ENCODE measurements around the gene CCDC33.

Gene CCDC33

DNA sequence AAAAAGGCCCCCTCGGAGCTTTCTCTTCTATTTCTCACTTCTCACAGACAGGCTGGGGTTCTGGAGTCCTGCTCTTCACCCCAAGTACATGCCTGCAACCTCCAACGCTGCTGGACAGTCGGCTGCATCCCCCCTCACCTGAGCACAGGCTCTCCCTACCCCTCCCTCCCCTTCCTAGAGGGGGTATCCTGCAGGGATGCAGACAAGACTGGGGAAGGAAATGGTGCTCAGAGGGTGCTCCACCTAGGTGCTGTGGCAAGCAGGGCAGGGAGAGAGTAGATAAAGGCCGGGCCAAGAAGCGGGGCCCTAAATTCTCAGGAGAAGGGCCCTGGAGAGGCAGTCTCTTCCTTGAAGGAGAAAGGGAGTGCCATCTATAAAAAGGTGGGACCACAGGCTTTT, 26.6 kb upstream of the CCDC33 start:
- no peak for DNase-seq

DNA sequence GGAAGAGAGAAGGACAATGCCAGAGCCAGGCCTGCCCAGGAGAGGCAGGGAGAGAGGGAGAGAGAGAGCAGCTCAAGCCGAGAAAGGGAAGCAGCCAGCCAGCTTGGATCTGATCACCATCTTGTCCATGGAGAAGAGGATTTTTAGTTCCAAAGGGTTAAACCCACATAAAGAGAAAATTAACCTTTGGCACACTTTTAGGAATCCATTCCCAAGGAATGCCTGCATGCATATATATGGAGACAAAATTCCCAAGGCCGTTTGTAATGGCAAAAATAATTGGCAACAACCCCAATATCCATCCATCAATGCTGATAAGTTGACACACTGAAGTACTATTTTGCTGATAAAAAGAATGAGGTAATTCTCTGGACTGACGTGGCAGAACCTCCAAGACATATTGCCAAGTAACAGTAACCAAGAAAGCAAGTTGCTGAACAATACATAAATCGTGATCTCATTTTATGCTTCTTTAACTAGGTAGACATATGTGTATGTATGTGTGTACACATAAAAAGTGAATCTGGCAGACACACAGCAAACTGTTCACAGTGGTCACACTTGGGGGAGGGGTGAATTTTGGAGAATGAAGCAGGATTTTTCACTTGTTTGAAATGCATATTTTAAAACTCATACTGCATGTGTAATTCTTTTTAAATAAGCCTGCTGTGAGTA, 26.0 kb upstream of the CCDC33 start:
- no peak for DNase-seq

DNA sequence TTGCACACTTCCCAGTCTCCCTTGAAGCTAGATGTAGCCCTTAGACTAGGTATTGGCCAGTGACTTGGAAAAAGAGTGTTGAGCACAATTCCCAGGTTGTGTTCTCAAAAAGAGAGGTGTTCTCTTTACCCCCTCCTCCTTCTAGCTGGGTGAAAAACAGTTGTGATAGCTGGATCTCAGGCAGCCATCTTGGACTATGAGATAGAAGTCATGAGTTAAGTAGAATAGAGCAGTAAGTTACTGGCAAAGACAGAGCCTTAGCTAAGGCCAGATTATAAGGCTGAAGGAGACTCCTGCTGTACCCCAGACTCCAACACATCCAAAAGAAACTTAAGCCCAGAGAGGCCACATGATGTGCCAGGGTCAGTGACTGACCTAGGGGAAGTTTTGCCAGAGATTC, 25.4 kb upstream of the CCDC33 start:
- no peak for DNase-seq

DNA sequence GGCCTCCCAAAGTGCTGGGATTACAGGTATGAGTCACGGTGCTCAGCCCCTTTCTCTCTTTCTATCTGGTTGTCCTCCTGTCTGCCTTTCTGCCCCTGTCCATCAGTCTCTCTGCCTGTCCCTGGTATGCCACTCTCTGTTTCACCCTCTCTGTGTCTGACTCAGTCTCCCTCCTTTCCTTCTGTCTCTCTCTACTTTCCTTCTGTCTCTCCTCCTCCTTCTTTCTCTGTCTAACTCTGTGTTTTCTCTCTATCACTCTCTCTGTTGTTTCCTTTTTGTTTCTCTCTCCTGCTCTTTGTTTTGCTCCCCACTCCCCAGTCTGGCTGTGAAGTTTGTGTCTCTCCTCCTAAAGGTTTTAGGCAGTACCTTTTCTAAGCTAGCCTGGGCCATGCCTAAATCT, 24.5 kb upstream of the CCDC33 start:
- no peak for DNase-seq

DNA sequence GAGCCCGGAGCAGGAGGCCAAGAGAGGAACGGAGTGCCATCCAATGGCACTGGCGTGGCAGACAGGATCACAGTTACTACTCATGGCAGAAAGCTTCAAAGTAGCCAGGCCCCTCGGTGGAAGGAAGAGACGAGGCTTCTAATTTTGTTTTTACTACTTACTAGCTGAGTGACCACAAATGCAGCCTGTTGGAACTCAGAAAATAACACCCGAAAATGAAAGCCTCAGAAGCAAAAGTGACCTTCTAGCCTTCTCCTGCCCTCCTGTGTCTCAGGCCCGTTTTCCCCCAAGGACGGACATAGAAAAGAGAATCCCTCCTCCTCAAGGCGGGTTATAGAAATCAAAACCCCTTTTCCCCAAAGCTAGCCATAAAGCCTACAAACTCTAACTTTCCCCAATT, 23.6 kb upstream of the CCDC33 start:
- no peak for DNase-seq

DNA sequence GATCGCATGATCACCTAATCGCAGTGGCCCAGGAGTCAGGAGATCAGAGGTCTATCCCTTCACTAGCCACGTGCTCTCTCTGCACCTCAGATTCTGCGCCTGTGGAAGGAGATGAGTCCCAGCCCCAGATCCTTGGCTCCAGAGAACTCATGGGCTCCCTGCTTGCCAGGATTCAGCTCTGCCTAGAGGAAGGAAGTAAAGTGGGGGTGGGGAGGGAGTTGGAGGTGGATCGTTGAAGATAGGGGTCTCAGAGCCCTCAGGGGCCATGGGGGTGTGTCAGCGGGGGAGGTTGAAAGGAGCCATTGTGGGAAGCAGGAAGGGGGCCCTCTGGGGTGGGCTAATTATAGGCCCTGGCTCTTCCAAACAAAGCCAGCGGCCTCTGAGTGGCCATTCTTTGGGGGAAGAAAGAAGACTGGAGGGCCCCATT, 22.3 kb upstream of the CCDC33 start:
- no peak for DNase-seq

DNA sequence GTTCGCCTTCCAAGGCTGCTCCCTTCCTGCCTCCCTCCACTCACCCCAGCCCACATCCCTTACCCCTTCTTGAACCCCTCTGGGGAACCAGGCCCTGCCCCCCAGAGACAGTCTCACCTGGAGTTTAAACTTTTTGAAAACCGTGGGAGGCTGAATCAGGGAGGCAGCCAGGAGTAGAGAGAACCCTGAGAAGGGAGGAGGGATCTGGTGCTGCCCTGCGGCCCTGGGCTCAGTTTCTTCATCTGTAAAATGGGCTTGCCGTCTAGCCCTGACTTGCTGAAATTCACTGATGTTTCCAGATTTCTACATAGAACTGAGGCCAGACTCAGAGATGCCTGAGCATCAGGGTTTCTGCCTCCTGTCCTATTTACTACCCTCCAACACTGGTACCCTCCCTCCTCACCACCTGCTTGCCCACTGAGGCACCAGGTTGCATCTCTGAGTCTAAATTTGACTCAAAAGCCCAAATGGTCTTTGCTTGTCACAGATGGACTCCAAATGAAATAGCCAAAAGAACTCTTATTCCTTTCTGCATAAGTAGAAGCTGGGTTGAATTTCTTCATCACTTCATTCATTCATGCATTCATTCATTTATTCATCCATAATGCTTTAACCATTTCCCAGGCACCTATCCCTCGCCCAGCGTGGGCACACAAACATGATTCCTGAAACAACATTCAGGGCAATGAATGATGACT, 21.7 kb upstream of the CCDC33 start:
- DNase-seq: no peak

DNA sequence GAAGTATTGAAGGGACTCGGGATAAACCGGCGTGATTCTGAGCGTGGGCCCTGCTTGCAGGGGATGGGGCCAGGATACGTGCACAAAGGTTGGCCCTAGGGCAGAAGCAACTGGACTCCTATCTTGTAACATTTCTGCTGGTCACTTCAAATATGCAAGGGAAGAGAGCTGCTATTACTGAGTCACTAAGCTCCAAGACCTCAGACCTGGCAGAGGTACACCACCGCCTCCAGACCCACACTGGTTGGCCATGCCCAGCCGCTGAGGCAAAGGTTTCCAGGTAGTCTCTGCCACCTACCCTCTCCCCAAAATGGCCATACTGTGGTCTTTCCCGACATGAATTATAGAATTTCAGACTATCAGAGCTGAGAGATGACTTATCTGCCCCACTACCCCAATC, 20.2 kb upstream of the CCDC33 start:
- DNase-seq: no peak

DNA sequence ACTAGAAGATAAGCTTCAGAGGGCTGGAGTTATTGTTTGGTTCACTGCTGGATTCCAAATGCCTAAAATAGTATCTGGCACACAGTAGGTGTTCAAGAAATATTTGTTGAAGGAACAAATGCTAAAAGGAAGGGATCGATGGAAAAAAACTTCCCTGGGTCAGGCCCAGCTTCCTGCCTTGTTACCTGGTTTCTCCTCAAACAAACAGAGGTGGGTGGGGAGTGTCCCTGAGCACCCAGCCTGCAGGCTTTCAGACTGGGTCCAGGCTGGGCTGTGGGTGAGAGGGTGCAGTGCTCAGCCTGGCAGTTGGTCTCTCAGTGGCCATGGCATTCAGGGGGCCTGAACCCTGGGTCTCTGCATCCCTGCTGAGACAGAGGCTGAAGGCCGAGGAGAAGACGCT, 19.2 kb upstream of the CCDC33 start:
- no peak for DNase-seq

DNA sequence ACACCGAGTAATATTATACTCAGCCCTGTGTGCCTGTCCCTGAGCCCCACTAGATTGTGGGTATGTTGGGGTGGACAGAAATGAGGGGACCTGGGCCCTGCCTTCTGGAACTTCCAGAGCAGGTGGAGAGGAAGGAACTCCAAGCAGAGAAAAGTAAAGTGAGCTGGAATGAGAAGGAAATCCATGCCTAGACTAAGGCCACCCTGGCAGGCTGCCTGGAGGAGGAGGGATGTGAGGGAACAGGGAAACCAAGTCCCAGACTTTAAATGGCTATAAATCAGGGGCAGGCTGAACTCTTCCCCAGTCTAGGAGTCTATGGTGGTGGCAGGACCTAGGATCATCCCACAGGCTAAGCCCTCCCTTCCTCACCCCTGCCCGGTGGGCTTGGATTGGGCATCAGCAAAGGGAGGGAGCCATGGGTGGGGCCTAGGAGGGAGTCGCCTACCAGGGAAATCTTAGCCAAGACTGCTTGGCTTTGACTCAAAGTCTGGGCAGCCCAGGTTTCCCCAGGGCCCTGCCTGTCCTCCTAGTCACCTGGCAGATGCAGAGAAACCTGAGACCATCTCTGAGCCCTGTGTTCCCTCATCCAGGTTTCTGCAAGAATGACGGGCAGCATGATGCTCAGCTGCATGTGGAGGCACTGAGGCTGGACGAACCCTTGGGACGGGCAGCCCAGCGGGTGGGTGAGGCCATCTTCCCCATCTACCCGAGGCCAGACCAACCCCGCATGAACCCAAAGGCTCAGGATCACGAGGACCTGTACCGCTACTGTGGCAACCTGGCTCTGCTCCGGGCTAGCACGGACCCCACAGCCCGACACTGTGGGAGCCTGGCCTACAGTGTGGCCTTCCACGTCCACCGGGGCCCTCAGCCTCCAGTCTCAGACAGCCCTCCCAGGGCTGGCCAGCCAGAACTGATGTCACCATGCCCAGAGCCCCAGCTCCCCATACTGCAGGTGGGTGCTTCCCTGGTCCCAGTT, 17.9 kb upstream of the CCDC33 start:
- DNase-seq: no peak

DNA sequence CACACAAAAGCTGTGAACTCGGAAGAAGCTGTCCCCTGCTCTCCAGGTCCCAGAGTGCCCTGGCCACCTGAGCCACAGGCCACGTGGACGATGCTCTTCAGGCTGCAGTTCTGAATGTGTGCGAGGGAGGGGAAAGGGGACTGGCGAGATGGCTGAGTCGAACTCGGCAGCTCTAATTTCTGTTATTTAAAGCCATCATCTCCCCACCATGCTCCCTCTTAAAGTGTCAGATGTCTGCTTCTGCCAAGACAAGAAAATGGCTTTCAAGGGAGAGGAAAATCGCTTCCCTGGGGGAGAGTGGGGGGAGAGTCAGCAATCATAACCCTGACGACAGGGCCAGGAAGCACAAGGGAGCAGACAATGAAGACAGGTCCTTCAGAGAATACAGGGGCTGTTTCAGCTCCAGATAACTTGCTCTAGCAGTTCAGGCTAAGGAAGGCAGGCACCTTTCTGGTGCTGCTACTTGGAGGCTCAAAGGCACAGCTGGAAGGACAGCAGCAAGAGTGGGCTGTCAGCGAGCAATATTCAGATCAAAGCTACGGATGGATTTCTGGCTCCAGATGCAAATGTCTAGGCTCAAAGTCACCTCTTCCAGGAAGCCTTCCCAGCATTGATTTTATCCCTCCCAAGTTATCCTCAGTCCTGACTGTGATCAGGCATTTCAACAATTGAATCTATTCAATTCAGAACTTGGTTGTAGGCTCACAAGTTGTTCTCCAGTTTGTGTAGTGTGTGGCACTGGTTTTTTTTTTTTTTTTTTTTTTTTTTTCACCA, 15.5 kb upstream of the CCDC33 start:
- DNase-seq: no peak

DNA sequence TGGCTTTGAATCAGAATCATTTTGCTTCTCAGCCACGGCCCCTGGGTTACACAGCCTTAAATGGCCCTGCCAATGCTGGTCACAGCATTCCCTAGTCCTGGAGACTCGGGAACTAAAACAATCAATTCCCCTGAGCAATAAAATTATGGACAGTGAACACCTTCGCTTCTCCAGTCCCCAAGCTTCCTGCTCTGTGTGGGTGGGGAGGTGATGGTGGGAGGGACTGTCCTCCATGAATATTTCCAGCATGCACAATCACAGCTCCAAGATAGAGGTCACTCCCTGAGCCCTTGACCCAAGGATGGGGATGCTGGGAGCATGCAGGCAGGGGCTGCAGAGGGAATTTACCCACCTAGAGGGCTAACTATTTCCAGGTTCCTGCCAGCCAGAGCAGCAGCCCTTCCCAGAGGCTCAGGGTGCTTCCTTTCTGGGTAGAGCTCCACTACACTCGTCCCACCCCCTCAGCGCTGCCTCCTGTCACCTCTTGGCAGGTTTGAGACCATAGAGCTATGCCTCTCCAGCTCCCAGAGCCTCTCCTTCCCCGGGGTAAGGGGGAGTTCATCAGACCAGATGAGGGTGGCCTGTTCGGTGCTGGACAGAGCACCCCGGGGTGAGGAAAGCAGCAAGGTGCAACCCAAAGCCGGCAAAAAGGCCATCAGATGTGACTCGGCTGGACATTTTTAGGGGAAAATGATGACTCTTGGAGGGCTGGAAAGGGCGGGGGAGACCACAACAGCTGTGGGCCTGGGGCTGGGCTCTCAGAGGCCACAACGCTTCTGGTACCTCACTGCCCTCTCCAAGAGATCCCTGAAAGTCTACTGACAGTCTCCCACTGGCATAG, 14.5 kb upstream of the CCDC33 start:
- DNase-seq: no peak

DNA sequence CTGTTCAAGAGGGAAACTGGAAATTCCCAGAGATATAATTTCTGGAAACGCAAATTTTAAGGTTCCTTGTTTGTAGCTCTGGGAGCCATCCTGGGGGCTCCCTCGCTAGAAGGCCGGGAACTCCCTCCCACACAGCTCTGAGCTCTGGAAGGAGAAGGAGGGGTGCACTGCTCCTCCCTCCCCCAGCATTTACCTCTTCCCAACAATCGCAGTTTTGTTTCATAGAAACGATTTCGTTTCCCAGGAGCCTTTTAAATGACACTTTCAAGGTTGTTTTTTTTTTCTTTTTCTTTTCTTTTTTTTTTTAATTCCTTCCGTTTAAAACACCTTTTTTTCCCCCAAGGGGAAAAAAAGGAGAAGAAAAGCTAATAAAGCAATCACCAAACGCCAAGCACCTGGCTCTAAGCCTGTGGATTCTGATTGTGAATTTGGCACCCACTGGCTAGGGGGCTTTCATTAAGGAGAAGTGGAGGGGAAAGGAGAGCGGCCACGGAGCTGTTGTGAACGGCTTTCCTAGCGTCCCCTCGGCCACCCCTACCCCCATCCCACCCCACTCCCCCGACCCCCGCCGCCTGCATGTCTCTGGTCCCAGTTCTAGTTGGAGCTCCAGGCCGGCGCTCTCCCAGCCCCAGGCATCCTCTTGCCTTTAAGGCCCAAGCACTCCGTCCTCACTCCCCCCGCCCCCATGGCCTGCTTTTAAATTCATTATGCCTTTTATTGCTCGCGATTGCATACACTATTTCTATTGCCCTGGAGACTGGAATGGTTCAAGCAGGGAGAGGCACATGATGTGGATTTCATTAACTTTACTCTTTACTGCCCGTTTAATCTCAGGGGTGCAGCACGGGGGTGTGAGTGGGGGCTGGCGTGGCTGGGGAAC, 13.6 kb upstream of the CCDC33 start:
- no peak for DNase-seq

DNA sequence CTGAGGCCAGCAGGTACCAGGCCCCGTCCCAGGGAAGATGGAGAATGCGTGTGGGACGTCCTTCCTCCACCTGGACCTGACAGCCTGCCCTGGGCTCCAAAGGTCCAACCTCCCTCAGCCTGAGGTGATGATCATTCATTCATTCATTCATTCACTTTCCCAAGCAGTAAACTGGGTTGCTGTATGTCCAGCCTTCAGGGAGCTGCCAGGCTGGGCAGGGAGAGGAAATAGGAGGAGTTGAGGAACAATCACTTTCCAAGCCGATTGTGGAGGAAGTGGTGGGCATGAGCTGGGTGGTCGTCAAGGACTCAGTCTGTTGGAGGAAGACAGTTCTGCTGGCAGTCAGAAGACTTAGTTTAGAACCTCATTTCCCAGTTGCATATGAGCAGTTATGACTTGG, 10.2 kb upstream of the CCDC33 start:
- no peak for DNase-seq

DNA sequence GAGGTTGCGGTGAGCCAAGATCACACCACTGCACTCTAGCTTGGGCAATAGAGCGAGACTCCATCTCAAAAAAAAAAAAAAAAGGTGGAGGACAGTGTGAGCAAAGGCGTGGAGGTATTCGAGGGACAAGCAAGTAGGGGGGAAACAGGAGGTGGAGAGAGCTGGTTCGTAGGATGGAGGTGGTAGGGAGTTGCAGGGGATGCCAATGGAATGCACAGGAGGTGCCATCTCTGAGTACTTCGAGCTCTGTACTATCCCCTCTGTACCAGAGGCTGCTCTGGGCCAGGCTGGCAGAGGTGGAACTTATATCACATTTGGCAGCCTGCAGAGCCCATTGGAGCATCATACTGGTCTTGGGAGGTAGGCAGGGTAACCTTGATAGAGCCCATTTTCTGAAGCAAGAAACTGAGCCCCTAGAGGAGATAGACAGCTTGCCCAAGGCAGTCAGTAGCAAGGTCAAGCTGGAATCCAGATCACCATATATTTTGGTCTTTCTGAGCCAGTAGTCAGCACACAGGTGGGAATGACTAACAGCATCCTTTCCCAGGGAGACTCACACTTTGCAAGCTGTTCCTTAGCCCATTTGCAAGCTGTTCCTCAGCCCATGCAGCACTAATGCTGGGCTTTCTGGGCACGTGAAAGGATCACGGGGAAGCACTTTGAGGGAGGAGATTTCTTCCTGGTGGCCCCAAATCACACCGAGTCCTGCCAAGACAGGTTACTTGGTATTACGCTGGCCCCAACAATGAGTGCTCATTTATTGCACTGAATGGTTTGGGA, 9.2 kb upstream of the CCDC33 start:
- DNase-seq: no peak

DNA sequence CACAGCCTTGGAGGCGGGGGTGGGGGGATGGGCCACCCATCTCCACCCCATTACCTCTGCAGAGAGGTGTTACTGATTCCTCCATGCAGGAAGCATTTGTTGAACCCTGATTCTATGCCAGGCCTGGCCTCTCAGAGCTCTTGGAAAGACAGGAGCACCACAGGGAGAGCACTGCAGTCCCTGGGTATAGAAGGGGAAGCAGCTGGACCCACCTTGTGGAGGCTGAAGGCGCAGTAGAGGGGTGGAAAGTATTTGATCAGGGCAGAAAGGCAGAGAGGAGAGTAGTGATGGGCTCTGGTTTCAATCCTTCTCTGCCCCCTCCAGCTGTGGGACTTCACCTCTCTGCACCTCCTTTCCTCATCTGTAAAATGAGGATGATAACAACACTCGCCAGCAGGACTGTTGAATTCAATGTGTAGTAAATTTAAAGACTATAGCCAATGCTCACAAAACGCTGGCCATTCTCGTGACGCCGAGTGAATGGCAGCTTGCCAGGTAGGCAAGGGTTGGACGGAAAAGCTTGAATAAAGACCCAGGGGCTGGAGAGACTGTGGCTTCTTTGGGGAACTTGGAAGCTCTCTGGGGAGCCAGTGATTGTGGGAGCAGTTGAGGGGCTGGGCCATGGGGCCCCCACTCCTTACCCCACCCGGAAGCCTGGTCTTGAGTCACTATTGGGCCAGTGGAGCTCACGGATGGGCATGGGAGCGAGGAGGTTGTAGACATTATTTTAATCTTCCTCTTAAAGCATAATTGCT, 8.0 kb upstream of the CCDC33 start:
- no peak for DNase-seq

DNA sequence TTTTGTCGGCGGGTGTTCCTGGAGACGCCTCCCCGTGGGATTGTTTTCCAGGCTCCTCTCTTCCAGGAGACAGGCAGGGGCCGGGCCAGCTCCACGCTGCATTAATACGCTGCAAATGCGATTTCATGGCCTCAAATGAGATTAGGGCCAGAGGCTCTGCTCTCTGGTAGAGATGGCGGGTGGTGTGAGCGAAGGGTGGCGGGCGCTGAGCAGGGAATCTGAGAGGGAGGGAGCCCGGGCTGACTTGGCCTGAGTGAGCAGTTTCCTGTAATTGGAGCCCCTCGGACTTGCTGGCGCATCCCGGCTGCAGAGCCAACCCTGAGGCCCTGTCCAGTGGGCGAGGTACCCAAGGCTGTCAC, 7.4 kb upstream of the CCDC33 start:
- no peak for DNase-seq

DNA sequence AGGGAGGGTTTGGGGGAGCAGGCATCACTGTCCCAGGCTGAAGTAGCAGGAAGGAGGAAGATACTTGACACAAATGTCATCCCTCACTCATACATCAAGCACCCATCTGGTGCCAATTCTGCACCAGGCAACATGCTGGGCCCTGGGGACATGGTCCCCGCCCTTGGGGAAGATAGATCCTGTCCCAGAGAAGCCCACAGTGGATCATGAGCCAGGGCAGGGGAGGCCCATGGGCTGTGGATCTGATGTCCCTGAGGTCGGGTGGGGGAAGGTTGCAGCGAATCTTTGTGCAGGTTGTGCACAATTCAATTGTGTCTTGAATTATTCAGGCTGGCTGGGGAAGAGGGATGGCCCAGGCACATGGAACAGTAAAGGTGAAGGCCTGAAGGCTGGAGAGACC, 6.4 kb upstream of the CCDC33 start:
- no peak for DNase-seq

DNA sequence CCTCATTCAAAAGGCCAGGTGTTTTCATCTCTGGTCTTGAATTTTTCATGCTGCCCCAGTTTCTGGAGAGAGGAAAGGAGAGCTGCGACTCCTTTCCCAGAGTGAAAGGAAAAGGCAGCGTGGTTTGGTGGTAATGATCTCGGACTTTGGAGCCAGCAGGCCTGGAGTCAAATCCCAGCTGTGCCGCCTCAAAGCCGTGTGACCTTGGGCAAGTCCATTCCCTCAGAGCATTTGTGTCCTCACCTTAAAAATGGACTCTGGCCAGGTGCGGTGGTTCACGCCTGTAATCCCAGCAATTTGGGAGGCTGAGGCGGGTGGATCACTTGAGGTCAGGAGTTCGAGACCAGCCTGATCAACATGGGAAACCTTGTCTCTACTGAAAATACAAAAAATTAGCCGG, 4.7 kb upstream of the CCDC33 start:
- no peak for DNase-seq
